Suprapubic skin (tissue), 4 donors: ENCODE results near the gene DNAJB1. TPM values are rescaled to one million over a fixed set of nuclear protein-coding genes. Genes with fewer than 3 reads are reported as not detected.
A peak's percentile ranks its signal among the peaks of the same experiment; 100 is the strongest.

Source experiments
- DNase-seq, 2 donors: peaks; one replicate each; pipeline ENCODE4 v3.0.0-alpha.2; 2019; ENCODE audit warnings: low spot score in 2 of 2
- H3K27ac ChIP-seq: fragments of 200-600 bp; sonication (generic); one replicate; pipeline ENCODE4 v1.5.1; 2019
- H3K27me3 ChIP-seq: fragments of 200-600 bp; sonication (generic); one replicate; pipeline ENCODE4 v1.5.1; 2019
- H3K36me3 ChIP-seq: fragments of 200-600 bp; sonication (generic); one replicate; pipeline ENCODE4 v1.5.1; 2019
- H3K4me1 ChIP-seq: fragments of 200-600 bp; sonication (generic); one replicate; pipeline ENCODE4 v1.5.1; 2019
- H3K4me3 ChIP-seq: fragments of 200-600 bp; sonication (generic); one replicate; pipeline ENCODE4 v1.5.1; 2019; ENCODE audit warnings: mild to moderate bottlenecking
- H3K9me3 ChIP-seq: fragments of 200-600 bp; sonication (generic); one replicate; pipeline ENCODE4 v1.5.1; 2019
- EP300 ChIP-seq: sonication (generic); formaldehyde crosslinking; IDR thresholded peaks from one replicate; pipeline ENCODE4 v1.6.1; 2017; ENCODE audit warnings: antibody characterized with exemption
- POLR2A ChIP-seq, 2 donors: fragments of 450-650 bp; IDR thresholded peaks; one replicate each; pipeline ENCODE4 v1.6.1; 2017; ENCODE audit warnings: antibody characterized with exemption in 2 of 2, mild to moderate bottlenecking in 2 of 2, moderate library complexity in 2 of 2
- POLR2AphosphoS5 ChIP-seq, 3 donors: sonication (generic); formaldehyde crosslinking; IDR thresholded peaks; one replicate each; pipeline ENCODE4 v1.6.1; 2017; ENCODE audit warnings: antibody characterized with exemption in 3 of 3
- WGBS: methylation state at CpG from one replicate; pipeline ENCODE4 v1.1.5; 2018; 5-methylcytosine and 5-hydroxymethylcytosine counted together
- total RNA-seq, 4 donors: library from RNA; depleted of rRNA; stranded (reverse); fragments of >200 nt; gene quantifications; one replicate each; pipeline ENCODE4 v1.1.0, GENCODE V29; 2016
- TF ChIP-seq, protein P1 (sequence below), 2 donors: fragments of 200-600 bp in 1 of 2; fragments of 450-650 bp in 1 of 2; sonication (generic) in 1 of 2; IDR thresholded peaks; one replicate each; pipeline ENCODE4 v1.5.1; 2016 to 2019; ENCODE audit warnings: antibody characterized with exemption in 2 of 2, mild to moderate bottlenecking in 1 of 2, moderate library complexity in 1 of 2

The DNAJB1 gene
- total RNA-seq, 4 donors from 2014 or later = 54.5 to 197 (median 145) TPM

DNA sequence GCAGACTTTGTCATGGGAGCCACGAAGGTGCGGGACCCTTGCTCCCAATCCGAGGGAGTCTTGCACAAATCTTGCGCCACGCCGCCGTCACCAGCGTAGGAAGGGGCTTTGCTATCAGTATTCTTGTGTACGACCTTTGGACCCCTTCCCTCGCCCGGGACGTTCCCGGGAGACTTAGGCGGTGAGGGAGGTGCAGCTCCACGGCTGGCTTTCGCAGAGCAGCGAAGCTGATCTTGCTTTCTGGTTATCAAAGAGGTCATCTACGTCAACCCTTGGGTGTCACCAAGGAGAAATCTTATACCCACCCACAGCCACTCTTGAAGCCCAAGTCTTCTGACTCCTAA, 11.8 kb upstream of the DNAJB1 start:
- TF ChIP-seq, protein P1, sequence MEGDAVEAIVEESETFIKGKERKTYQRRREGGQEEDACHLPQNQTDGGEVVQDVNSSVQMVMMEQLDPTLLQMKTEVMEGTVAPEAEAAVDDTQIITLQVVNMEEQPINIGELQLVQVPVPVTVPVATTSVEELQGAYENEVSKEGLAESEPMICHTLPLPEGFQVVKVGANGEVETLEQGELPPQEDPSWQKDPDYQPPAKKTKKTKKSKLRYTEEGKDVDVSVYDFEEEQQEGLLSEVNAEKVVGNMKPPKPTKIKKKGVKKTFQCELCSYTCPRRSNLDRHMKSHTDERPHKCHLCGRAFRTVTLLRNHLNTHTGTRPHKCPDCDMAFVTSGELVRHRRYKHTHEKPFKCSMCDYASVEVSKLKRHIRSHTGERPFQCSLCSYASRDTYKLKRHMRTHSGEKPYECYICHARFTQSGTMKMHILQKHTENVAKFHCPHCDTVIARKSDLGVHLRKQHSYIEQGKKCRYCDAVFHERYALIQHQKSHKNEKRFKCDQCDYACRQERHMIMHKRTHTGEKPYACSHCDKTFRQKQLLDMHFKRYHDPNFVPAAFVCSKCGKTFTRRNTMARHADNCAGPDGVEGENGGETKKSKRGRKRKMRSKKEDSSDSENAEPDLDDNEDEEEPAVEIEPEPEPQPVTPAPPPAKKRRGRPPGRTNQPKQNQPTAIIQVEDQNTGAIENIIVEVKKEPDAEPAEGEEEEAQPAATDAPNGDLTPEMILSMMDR (IDR thresholded peaks at IDR 0.05) = no peak
- TF ChIP-seq POLR2AphosphoS5 (IDR thresholded peaks at IDR 0.05) (no peak), POLR2A (IDR thresholded peaks at IDR 0.05) (no peak), EP300 (no peak)
- H3K27me3 ChIP-seq = no peaks in the 10 kb centered on the region
- no peaks in the 10 kb centered on the region for H3K36me3 ChIP-seq
- no peaks in the 10 kb centered on the region for H3K9me3 ChIP-seq
- peaks cover 68% of the 10 kb centered on the region for H3K4me1 ChIP-seq
- H3K27ac ChIP-seq = peak overlapping the region; percentile 94
- peak; percentile 86 to 87 for DNase-seq
- 0% methylated on average over 6 of the region's 18 CpGs for WGBS
- peak overlapping the region; percentile 89 for H3K4me3 ChIP-seq

DNA sequence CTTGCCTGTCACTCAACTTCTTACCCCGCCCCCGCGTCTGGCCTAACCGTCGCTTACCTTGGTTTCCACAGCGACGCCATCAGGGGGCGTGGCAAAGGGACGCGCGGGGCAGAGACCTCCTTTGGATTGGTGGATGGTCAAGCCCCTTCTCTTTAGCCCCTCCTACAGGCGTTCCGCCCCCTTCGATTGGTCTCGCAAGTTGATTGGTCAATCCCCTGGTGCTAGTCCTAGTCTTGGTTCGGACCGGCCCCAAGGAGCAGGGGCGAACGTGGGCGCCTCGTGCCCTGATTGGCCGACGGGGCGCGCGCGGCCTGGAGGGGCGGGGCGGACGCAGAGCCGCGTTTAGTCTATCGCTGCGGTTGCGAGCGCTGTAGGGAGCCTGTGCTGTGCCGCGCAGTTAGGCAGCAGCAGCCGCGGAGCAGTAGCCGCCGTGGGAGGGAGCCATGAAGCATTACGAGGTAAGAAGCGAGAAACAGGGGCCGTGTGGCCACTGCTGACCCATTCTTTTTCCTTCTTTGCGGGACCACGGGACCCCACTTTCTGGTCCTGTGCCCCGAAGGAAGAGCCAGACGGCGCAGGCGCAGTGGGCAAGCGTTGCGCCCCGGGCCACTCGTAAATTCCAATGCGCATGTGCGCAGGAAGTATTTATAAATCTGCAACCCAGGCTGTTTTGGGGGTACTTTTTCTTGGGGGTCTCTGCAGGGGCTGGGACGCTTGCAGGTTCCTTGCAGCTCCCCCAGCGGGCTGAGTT, 11.2 kb upstream of the DNAJB1 start, which contains the start of gene TECR:
TECR (plus strand) TSS at position 341 of the 751 bp plus-strand sequence; CDS start at position 444, 103 bp downstream.
- TF ChIP-seq POLR2A (IDR thresholded peaks at IDR 0.05) (peak; percentile 93 to 95), EP300 (no peak), POLR2AphosphoS5 (IDR thresholded peaks at IDR 0.05) (peak in 2 of 3 donors; percentile 92 to 93)
- TF ChIP-seq, protein P1 (IDR thresholded peaks at IDR 0.05) = no peak
- H3K27ac ChIP-seq = peak within 1 kb of the TSS; percentile 94
- H3K4me3 ChIP-seq = peak within 1 kb of the TSS; percentile 89
- no peaks in the 10 kb centered on the region for H3K27me3 ChIP-seq
- H3K4me1 ChIP-seq = peaks cover 69% of the 10 kb centered on the region
- 0% methylated on average over 21 of the region's 59 CpGs for WGBS
- no peaks in the 10 kb centered on the region for H3K9me3 ChIP-seq
- DNase-seq = peak; percentile 100
- H3K36me3 ChIP-seq = no peaks in the 10 kb centered on the region

DNA sequence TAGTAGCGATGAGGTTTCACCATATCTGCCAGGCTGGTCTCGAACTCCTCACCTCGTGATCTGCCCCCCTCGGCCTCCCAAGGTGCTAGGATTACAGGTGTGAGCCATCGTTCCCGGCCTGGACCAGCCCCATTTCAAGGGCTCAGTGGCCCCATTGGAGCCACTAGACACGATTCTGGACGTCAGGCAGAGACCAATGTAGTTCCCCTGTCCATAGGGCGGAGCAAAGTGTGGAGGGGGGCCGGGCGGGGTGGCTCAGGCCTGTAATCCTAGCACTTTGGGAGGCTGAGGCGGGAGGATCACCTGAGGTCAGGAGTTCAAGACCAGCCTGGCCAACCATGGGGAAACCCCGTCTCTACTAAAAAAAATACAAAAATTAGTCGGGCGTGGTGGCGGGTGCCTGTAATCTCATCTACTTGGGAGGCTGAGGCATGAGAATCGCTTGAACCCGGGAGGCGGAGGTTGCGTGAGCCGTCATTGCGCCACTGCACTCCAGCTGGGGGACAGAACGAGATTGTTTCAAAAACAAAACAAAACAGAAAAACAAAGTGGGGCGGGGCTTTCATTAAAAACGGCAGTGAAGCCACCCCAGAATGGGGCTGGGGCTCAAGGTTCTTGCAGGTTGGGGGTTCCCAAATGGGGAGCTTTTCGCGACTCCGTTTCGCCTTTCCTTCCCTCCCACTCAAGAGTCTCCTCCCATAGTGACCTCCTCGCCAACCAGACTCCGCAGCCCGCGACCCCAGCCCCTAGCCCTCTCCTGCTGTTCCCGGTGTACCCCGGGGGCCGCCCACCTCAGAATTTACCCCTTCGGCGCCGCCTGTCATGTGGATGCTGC, 10.4 kb upstream of the DNAJB1 start:
- H3K27ac ChIP-seq = peak overlapping the region; percentile 94
- no peaks in the 10 kb centered on the region for H3K9me3 ChIP-seq
- H3K27me3 ChIP-seq = no peaks in the 10 kb centered on the region
- WGBS = 33% methylated on average over 39 of the region's 39 CpGs
- DNase-seq = no peak
- H3K36me3 ChIP-seq = no peaks in the 10 kb centered on the region
- H3K4me1 ChIP-seq = peaks cover 67% of the 10 kb centered on the region
- H3K4me3 ChIP-seq = peak overlapping the region; percentile 89
- TF ChIP-seq EP300 = no peak
- TF ChIP-seq POLR2AphosphoS5 (IDR thresholded peaks at IDR 0.05) = no peak
- TF ChIP-seq, protein P1 (IDR thresholded peaks at IDR 0.05) = no peak
- no peak for TF ChIP-seq POLR2A (IDR thresholded peaks at IDR 0.05)

DNA sequence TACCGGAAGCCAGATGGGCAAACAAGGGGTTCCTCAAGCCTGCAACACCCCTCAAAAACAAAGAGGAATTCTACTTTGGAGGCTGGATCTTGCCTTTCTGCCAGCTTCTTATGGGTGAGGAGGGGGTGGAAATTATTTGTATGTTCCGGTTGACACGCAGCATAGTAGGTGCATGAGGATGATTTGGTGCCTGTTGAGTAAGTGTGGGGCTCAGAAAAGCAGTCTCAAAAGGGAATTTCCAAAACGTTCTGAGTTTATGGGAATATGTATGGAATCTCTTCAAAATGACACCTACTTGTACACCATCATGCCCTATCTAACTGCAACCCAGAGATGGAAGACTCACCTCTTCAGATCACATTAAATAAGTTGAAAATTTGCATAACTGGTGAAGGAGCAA, 8.2 kb upstream of the DNAJB1 start:
- Histone ChIP-seq H3K27me3 (no peaks in the 10 kb centered on the region), H3K4me3 (no peak overlapping the region), H3K36me3 (no peaks in the 10 kb centered on the region), H3K4me1 (peaks cover 58% of the 10 kb centered on the region), H3K9me3 (no peaks in the 10 kb centered on the region), H3K27ac (peak overlapping the region; percentile 94)
- TF ChIP-seq EP300 (no peak), POLR2AphosphoS5 (IDR thresholded peaks at IDR 0.05) (no peak), POLR2A (IDR thresholded peaks at IDR 0.05) (no peak)
- TF ChIP-seq, protein P1 (IDR thresholded peaks at IDR 0.05) = no peak
- DNase-seq = no peak
- WGBS = 56% methylated on average over 4 of the region's 4 CpGs

DNA sequence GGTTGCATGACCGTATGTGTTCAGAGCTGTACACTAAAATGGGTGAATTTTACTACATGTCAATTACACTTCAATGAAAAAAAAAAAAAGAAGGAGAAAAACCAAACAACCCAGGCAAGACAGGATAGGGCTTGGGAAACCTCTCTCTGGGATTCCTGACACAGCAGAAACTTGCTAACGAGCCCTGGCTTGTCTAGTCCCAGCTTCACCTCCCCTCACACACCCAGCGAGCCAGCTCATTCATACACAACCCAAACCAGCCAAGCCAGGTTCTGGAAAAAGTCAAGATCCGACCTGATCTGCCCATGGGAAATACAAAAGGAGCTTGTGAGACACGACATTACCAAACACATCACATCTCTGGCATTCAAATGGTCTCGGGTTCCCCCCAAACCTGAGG, 7.5 kb upstream of the DNAJB1 start:
- H3K4me3 ChIP-seq = no peak overlapping the region
- WGBS = 40% methylated on average over 6 of the region's 6 CpGs
- TF ChIP-seq EP300 (no peak), POLR2A (IDR thresholded peaks at IDR 0.05) (no peak), POLR2AphosphoS5 (IDR thresholded peaks at IDR 0.05) (no peak)
- TF ChIP-seq, protein P1 (IDR thresholded peaks at IDR 0.05) = no peak
- DNase-seq = no peak
- no peaks in the 10 kb centered on the region for H3K36me3 ChIP-seq
- H3K9me3 ChIP-seq = no peaks in the 10 kb centered on the region
- H3K27ac ChIP-seq = peak overlapping the region; percentile 94
- peaks cover 52% of the 10 kb centered on the region for H3K4me1 ChIP-seq
- no peaks in the 10 kb centered on the region for H3K27me3 ChIP-seq
